Measurements from ENCODE around the gene IFIH1.

The IFIH1 gene

DNA sequence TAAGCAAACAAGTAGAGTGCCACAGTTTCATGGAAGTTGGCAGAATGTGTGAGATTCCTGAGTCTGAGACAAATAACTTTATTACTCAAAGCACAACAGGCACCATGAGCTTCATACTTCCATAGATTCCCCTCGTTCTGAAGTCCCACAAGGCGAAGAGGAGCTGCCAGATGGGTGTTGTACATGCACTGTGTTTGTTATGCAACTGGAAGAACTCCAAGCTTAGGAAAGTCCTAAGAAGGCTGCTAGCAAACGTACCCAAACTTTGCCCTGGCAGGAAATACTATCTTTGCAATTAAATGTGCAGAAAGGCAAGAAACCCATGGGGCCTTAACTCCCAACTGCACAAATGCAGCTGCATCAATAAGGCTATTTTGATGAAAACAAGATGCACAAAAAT, 23.8 kb upstream of the IFIH1 start:
- H3K4me3 ChIP-seq (ENCODE audit: low read length), result no peak overlapping the region
- peak; percentile 11 for DNase-seq (ENCODE audit: low read depth)
- TF ChIP-seq, protein P1, sequence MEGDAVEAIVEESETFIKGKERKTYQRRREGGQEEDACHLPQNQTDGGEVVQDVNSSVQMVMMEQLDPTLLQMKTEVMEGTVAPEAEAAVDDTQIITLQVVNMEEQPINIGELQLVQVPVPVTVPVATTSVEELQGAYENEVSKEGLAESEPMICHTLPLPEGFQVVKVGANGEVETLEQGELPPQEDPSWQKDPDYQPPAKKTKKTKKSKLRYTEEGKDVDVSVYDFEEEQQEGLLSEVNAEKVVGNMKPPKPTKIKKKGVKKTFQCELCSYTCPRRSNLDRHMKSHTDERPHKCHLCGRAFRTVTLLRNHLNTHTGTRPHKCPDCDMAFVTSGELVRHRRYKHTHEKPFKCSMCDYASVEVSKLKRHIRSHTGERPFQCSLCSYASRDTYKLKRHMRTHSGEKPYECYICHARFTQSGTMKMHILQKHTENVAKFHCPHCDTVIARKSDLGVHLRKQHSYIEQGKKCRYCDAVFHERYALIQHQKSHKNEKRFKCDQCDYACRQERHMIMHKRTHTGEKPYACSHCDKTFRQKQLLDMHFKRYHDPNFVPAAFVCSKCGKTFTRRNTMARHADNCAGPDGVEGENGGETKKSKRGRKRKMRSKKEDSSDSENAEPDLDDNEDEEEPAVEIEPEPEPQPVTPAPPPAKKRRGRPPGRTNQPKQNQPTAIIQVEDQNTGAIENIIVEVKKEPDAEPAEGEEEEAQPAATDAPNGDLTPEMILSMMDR (conservative IDR thresholded peaks at IDR 0.05; ENCODE audit: low read length), result no peak

DNA sequence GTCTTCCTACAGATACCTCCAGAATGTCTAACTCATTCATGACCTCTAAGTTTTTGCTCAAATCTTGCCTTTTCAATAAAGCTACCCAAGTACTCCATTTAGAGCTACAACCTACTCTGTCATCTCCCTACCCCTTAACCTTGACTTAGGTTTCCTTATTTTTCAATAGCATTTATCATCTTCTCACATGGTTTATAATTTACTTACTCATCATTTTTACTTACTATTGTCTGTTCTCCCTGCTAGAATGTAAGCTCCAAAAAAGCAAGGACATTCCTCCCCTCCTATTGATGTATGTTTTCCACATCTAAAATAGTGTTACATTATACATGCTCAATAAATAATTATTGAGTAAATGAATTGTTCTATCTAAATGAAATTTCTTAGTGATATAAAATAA, 22.3 kb upstream of the IFIH1 start:
- DNase-seq (ENCODE audit: low read depth), result no peak
- H3K4me3 ChIP-seq (ENCODE audit: low read length), result no peak overlapping the region
- TF ChIP-seq, protein P1 (conservative IDR thresholded peaks at IDR 0.05; ENCODE audit: low read length), result no peak

DNA sequence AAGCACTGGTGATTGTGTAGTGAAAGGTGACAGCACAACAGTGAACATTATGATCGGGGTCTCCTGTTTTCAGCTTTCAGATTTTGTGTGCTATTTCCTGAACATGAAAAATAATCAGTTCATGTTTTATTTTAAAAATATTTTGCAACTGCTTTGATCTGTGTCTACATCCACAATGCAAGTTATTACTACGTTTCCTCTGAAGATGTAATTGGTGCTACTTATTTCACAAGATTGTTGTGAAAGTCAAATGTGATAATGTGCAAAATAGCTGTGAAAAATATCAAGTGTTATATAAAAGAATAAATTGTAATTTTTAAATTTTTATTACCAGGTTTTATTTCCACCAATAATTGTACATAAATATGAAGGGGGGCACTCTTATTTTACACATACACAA, 19.4 kb upstream of the IFIH1 start:
- no peak overlapping the region for H3K4me3 ChIP-seq (ENCODE audit: low read length)
- DNase-seq (ENCODE audit: low read depth), result no peak
- TF ChIP-seq, protein P1 (conservative IDR thresholded peaks at IDR 0.05; ENCODE audit: low read length), result no peak

DNA sequence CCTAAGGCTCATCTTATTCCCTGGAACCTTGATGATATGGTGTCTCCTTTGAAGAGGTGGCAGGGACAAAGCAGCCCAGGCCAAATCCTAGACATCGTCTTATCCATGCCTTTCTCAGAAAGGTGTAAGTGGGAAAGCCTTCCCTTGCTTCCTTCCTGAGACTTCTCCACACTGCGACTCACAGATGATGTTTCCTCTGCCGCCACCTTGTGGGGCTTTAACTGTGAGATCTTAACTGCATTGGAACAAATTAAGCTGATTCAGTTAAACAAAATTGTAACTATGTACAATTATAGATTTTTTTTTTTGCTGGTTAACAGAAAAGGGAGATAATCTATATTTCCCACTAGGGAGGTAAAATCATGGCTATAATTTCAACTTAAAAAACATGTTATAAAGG, 15.5 kb upstream of the IFIH1 start:
- H3K4me3 ChIP-seq (ENCODE audit: low read length), result no peak overlapping the region
- TF ChIP-seq, protein P1 (conservative IDR thresholded peaks at IDR 0.05; ENCODE audit: low read length), result peak; percentile 57
- peak; percentile 13 for DNase-seq (ENCODE audit: low read depth)

DNA sequence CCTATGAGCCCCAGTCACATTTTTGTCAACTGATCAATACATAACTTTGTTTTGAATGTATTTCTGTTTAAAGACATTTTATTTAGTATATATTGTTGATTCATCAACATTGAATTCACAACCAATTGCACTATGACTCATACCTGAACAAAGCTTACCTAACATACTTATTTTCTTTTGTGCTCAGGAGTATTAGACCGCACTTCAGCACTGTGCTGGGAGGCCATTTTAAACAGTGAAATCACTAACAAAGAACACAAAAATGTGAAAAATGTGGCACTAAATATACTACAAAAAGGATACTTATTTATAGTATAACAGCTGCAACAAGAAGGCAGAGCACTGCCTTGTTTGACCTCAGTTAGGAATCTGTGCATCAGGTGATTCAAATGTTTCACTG, 12.4 kb upstream of the IFIH1 start:
- no peak for DNase-seq (ENCODE audit: low read depth)
- no peak overlapping the region for H3K4me3 ChIP-seq (ENCODE audit: low read length)
- TF ChIP-seq, protein P1 (conservative IDR thresholded peaks at IDR 0.05; ENCODE audit: low read length), result no peak

DNA sequence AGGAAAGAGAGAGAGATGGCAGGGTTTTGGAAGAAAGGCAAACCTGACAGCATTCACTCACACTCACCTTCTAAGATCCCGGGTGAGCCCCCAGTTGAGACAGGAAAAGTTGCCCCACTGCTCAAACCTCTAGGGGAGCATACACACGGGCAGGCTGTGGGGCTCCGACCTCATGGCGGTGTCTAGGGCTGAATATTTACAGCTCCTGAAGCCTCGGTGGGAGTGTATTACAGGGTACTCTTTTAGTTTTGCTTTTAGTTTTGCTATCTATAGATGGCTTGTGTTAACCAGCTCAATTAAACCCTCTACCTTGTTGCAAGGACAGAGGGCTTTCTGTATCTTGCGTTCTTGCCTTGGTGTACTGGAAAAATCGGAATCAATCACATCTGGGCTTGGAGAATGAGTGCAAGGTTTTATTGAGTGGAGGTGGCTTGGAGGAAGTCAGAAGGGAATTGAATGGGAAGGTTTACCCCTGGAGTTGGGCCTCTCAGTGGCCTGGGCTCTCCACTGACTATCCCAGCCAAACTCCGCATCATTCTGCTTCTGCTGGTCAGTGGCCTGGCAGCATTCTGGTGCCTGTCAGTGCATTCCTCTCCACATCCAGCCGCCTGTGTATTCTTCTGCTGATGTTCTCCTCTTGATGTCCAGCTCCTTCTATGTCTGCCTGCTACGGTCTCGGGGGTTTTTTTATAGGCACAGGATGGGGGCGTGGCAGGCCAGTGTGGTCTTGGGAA, 10.1 kb upstream of the IFIH1 start:
- TF ChIP-seq, protein P1 (conservative IDR thresholded peaks at IDR 0.05; ENCODE audit: low read length), result no peak
- H3K4me3 ChIP-seq (ENCODE audit: low read length), result no peak overlapping the region
- no peak for DNase-seq (ENCODE audit: low read depth)

DNA sequence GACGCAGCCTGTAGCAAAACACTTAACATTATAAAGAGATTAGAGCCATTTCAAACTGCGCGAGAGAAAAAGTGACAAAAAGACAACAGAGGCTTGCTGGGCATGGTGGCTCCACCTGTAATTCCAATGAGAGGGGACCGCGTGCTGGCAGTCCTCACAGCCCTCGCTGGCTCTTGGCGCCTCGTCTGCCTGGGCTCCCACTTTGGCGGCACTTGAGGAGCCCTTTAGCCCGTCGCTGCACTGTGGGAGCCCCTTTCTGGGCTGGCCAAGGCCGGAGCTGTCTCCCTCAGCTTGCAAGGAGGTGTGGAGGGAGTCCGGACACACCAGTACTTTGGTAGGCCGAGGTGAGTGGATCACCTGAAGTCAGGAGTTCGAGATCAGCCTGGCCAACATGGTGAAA, 9.3 kb upstream of the IFIH1 start:
- DNase-seq (ENCODE audit: low read depth), result no peak
- TF ChIP-seq, protein P1 (conservative IDR thresholded peaks at IDR 0.05; ENCODE audit: low read length), result no peak

More for the DNA sequence above, 9.3 kb upstream of the IFIH1 start:
- no peak overlapping the region for H3K4me3 ChIP-seq (ENCODE audit: low read length)

Measured in AG10803 (cell line).